OCI-LY7 (cell line): Measurements from ENCODE around the gene RPS16. TPM values are rescaled to one million over a fixed set of nuclear protein-coding genes. Genes with fewer than 3 reads are reported as not detected.

Experiments used
- BruUV-seq: library from RNA; stranded (reverse); fragments of 400-500 nt; replicated peaks from 2 replicates; lab custom pipeline; 2021; lab: Mats Ljungman, UMichigan
- CTCF ChIA-PET: fragments of 300-600 bp; sonication (Branson Sonifier 250); formaldehyde crosslinking; loops from one replicate; lab custom pipeline; 2022; ENCODE audit warnings: antibody characterized with exemption; ENCODE audit not compliant: unreplicated experiment; lab: Charles Lee
- POLR2A ChIA-PET: fragments of 300-600 bp; sonication (Branson Sonifier 250); formaldehyde crosslinking; loops from one replicate; lab custom pipeline; 2022; ENCODE audit warnings: antibody characterized with exemption; lab: Charles Lee
- DNase-seq: peaks from one replicate; pipeline ENCODE4 v3.0.0-alpha.2; 2015; ENCODE audit warnings: low spot score
- H2AFZ ChIP-seq: fragments of 200-600 bp; sonication (generic), shearing (Covaris generic); 2 replicates; pipeline ENCODE4 v1.6.1; 2014; ENCODE audit warnings: mild to moderate bottlenecking, antibody characterized with exemption, low read length, moderate library complexity
- H3K27ac ChIP-seq: fragments of 200-600 bp; sonication (generic); 2 replicates; pipeline ENCODE4 v1.5.1; 2014; ENCODE audit warnings: mixed run types, low read depth, mild to moderate bottlenecking, moderate library complexity, low read length, inconsistent platforms; ENCODE audit not compliant: poor library complexity, severe bottlenecking
- H3K36me3 ChIP-seq: fragments of 200-600 bp; sonication (generic); 2 replicates; pipeline ENCODE4 v1.6.1; 2014; ENCODE audit warnings: mild to moderate bottlenecking, antibody characterized with exemption, low read length, moderate library complexity, mixed read lengths; ENCODE audit not compliant: insufficient read depth
- H3K4me1 ChIP-seq: fragments of 200-600 bp; sonication (generic); 2 replicates; pipeline ENCODE4 v1.5.1; 2014; ENCODE audit warnings: mild to moderate bottlenecking, low read length; ENCODE audit not compliant: insufficient read depth, poor library complexity, severe bottlenecking
- H3K4me2 ChIP-seq: fragments of 200-600 bp; sonication (generic); 2 replicates; pipeline ENCODE4 v1.6.1; 2014; ENCODE audit warnings: mild to moderate bottlenecking, low read length
- H3K4me3 ChIP-seq: fragments of 200-600 bp; sonication (generic); 2 replicates; pipeline ENCODE4 v1.5.1; 2014; ENCODE audit warnings: mild to moderate bottlenecking, low read depth, low read length; ENCODE audit not compliant: poor library complexity, severe bottlenecking
- H3K79me2 ChIP-seq: fragments of 200-600 bp; sonication (generic); 2 replicates; pipeline ENCODE4 v1.6.1; 2016; ENCODE audit warnings: low read depth, mild to moderate bottlenecking, low read length, moderate library complexity, mixed read lengths; ENCODE audit not compliant: insufficient read depth
- H3K9me2 ChIP-seq: fragments of 200-600 bp; sonication (generic); 2 replicates; pipeline ENCODE4 v1.6.1; 2016; ENCODE audit warnings: mild to moderate bottlenecking, low read length, mixed read lengths; ENCODE audit not compliant: insufficient read depth
- H3K9me3 ChIP-seq: fragments of 200-600 bp; sonication (generic); 2 replicates; pipeline ENCODE4 v1.6.1; 2014; ENCODE audit warnings: mild to moderate bottlenecking, mixed run types, low read length, mixed read lengths
- H4K20me1 ChIP-seq: fragments of 200-600 bp; sonication (generic); 2 replicates; pipeline ENCODE4 v1.6.1; 2014; ENCODE audit warnings: mild to moderate bottlenecking, antibody characterized with exemption, low read length, moderate library complexity, mixed read lengths; ENCODE audit not compliant: insufficient read depth
- CTCF ChIP-seq: fragments of 200-600 bp; sonication (generic); conservative IDR thresholded peaks from 2 replicates; pipeline ENCODE4 v1.5.1; 2014; ENCODE audit warnings: mild to moderate bottlenecking, antibody characterized with exemption, low read length, moderate library complexity, mixed read lengths
- EZH2phosphoT487 ChIP-seq: fragments of 200-600 bp; sonication (generic); IDR thresholded peaks from 2 replicates; pipeline ENCODE4 v1.6.1; 2018; ENCODE audit warnings: low read depth, borderline replicate concordance, mild to moderate bottlenecking, mixed run types, antibody characterized with exemption, low read length, moderate library complexity, mixed read lengths
- intact Hi-C: fragments of 100-400 bp; cut with micrococcal nuclease; formaldehyde crosslinking; loops from one replicate; pipeline ENCODE4 v1.10.0; 2022; ENCODE audit not compliant: unreplicated experiment
- total RNA-seq, 2 experiments: library from RNA; depleted of rRNA in 1 of 2; stranded (reverse); fragments of >200 nt in 1 of 2; shearing (Covaris generic) in 1 of 2; gene quantifications; 2 replicates each; pipeline ENCODE4 v1.2.3, GENCODE V29; 2014 to 2022

Gene RPS16
- total RNA-seq, 2 experiments from 2014 or later, result 634 to 3,661 TPM

- Histone ChIP-seq H3K27ac (peak within 1 kb of the TSS; percentile 91), H3K79me2 (peaks cover 37% of the 10 kb centered on the region), H3K36me3 (peaks cover 30% of the 10 kb centered on the region), H3K4me2 (peak within 1 kb of the TSS; percentile 96), H2AFZ (peak within 1 kb of the TSS; percentile 2; the same call in 1 of the 2 replicates), H3K4me3 (peak within 1 kb of the TSS; percentile 89), H3K9me3 (no peaks in the 10 kb centered on the region), H3K9me2 (no peaks in the 10 kb centered on the region), H4K20me1 (peaks cover 2% of the 10 kb centered on the region), H3K4me1 (peaks cover 33% of the 10 kb centered on the region)
- ChIA-PET CTCF (interaction anchor here (1.0 kb wide), 1 partner anchor 11 kb away, joined by 3 read pairs; no protein-coding TSS in a partner anchor), POLR2A (interaction anchor here (1.3 to 1.6 kb wide), 4 partner anchors 10 to 24 kb away, joined by 4 to 9 read pairs (median 6); partner anchors contain the start of genes MED29, PAF1 and RPS16)
- BruUV-seq, result no TSS peak
- DNase-seq, result peak; percentile 100
- no peak for TF ChIP-seq EZH2phosphoT487
- TF ChIP-seq CTCF, result peak; percentile 93
- intact Hi-C loops, result loop anchor here (1.0 kb wide), 3 partner anchors 15 to 287 kb away; partner anchors contain the start of genes PAK4 and SAMD4B
Measured at GRCh38 chr19:39412100-39412866, 23.5 kb downstream of the RPS16 start, which contains the start of gene PLEKHG2. Gene PLEKHG2, plus strand, starts transcription at chr19:39412669. Its CDS starts 1,418 bp downstream, at chr19:39414087.

- Histone ChIP-seq H3K36me3 (peaks cover 32% of the 10 kb centered on the region), H3K9me2 (no peaks in the 10 kb centered on the region), H4K20me1 (peaks cover 4% of the 10 kb centered on the region), H3K9me3 (no peaks in the 10 kb centered on the region), H3K4me3 (peak overlapping the region; percentile 61), H3K79me2 (peaks cover 43% of the 10 kb centered on the region), H3K27ac (peak overlapping the region; percentile 91), H2AFZ (no peak overlapping the region), H3K4me2 (peak overlapping the region; percentile 96), H3K4me1 (peaks cover 33% of the 10 kb centered on the region)
- peak; percentile 95 for DNase-seq
- ChIA-PET POLR2A (interaction anchor here (1.3 to 1.6 kb wide), 4 partner anchors 10 to 24 kb away, joined by 4 to 9 read pairs (median 6); partner anchors contain the start of genes MED29, PAF1 and RPS16), CTCF (interaction anchor here (0.9 to 1.0 kb wide), 2 partner anchors 11 to 14 kb away, joined by 3 read pairs; no protein-coding TSS in a partner anchor)
- TF ChIP-seq EZH2phosphoT487 (no peak), CTCF (peak; percentile 100)
- BruUV-seq, result no TSS peak
- intact Hi-C loops, result loop anchor here (1.0 kb wide), 4 partner anchors 14 to 286 kb away; partner anchors contain the start of genes PAK4 and SAMD4B
Measured at GRCh38 chr19:39411832-39412099, 24.0 kb downstream of the RPS16 start.
